Suprapubic skin (tissue), 4 donors: ENCODE measurements around the gene UBA1. TPM values are rescaled to one million over a fixed set of nuclear protein-coding genes. Genes with fewer than 3 reads are reported as not detected.

ENCODE experiments used
- DNase-seq, 2 donors: peaks; one replicate each; pipeline ENCODE4 v3.0.0-alpha.2; 2019; ENCODE audit warnings: low spot score in 2 of 2
- H3K27ac ChIP-seq: fragments of 200-600 bp; sonication (generic); one replicate; pipeline ENCODE4 v1.5.1; 2019
- H3K27me3 ChIP-seq: fragments of 200-600 bp; sonication (generic); one replicate; pipeline ENCODE4 v1.5.1; 2019
- H3K36me3 ChIP-seq: fragments of 200-600 bp; sonication (generic); one replicate; pipeline ENCODE4 v1.5.1; 2019
- H3K4me1 ChIP-seq: fragments of 200-600 bp; sonication (generic); one replicate; pipeline ENCODE4 v1.5.1; 2019
- H3K4me3 ChIP-seq: fragments of 200-600 bp; sonication (generic); one replicate; pipeline ENCODE4 v1.5.1; 2019; ENCODE audit warnings: mild to moderate bottlenecking
- H3K9me3 ChIP-seq: fragments of 200-600 bp; sonication (generic); one replicate; pipeline ENCODE4 v1.5.1; 2019
- EP300 ChIP-seq: sonication (generic); formaldehyde crosslinking; IDR thresholded peaks from one replicate; pipeline ENCODE4 v1.6.1; 2017; ENCODE audit warnings: antibody characterized with exemption
- POLR2A ChIP-seq, 2 donors: fragments of 450-650 bp; IDR thresholded peaks; one replicate each; pipeline ENCODE4 v1.6.1; 2017; ENCODE audit warnings: antibody characterized with exemption in 2 of 2, mild to moderate bottlenecking in 2 of 2, moderate library complexity in 2 of 2
- POLR2AphosphoS5 ChIP-seq, 3 donors: sonication (generic); formaldehyde crosslinking; IDR thresholded peaks; one replicate each; pipeline ENCODE4 v1.6.1; 2017; ENCODE audit warnings: antibody characterized with exemption in 3 of 3
- WGBS: methylation state at CpG from one replicate; pipeline ENCODE4 v1.1.5; 2018; 5-methylcytosine and 5-hydroxymethylcytosine counted together
- total RNA-seq, 4 donors: library from RNA; depleted of rRNA; stranded (reverse); fragments of >200 nt; gene quantifications; one replicate each; pipeline ENCODE4 v1.1.0, GENCODE V29; 2016
- TF ChIP-seq, protein P1 (sequence below), 2 donors: fragments of 200-600 bp in 1 of 2; fragments of 450-650 bp in 1 of 2; sonication (generic) in 1 of 2; IDR thresholded peaks; one replicate each; pipeline ENCODE4 v1.5.1; 2016 to 2019; ENCODE audit warnings: antibody characterized with exemption in 2 of 2, mild to moderate bottlenecking in 1 of 2, moderate library complexity in 1 of 2

UBA1 gene
- total RNA-seq, 4 donors from 2014 or later, result 146 to 186 (median 157) TPM

DNA sequence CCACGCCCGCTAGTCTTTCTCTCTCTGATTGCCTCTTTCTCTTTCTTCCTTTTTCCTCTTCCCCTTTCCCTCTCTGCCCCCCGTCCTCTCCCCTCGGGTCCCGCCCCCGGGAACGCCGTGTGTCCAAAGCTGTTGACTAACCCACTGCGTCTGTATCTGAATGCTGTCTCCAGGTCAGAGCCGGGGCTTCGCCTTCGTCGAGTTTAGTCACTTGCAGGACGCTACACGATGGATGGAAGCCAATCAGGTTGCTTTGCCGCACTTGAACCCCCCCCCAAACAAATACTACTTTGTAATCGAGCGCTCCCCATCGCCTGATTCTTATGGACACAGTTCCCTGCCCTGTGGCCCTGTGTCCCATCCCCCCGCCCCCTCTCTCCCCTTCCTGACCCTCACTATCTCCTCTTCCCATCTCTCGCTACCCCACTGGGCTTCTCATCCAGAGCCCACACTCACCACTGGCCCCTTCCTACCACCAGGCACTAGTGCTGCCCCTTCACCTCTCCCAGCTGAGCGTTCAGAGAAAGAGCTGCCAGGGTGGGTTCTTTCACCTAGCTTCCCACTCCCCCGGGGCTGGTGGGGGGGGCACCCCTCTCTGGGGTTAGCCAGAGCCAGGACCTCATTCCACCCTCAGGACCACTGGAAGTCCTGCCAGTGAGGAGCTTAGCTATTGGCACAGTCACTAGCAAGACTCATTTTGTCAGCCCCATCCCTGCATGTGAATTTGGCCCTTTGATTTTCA, 18.6 kb upstream of the UBA1 start:
- Histone ChIP-seq H3K27ac (no peak overlapping the region), H3K36me3 (peaks cover 73% of the 10 kb centered on the region), H3K4me1 (peaks cover 4% of the 10 kb centered on the region), H3K9me3 (no peaks in the 10 kb centered on the region), H3K4me3 (no peak overlapping the region), H3K27me3 (no peaks in the 10 kb centered on the region)
- TF ChIP-seq EP300 (no peak), POLR2A (IDR thresholded peaks at IDR 0.05) (no peak), POLR2AphosphoS5 (IDR thresholded peaks at IDR 0.05) (no peak)
- TF ChIP-seq, protein P1, sequence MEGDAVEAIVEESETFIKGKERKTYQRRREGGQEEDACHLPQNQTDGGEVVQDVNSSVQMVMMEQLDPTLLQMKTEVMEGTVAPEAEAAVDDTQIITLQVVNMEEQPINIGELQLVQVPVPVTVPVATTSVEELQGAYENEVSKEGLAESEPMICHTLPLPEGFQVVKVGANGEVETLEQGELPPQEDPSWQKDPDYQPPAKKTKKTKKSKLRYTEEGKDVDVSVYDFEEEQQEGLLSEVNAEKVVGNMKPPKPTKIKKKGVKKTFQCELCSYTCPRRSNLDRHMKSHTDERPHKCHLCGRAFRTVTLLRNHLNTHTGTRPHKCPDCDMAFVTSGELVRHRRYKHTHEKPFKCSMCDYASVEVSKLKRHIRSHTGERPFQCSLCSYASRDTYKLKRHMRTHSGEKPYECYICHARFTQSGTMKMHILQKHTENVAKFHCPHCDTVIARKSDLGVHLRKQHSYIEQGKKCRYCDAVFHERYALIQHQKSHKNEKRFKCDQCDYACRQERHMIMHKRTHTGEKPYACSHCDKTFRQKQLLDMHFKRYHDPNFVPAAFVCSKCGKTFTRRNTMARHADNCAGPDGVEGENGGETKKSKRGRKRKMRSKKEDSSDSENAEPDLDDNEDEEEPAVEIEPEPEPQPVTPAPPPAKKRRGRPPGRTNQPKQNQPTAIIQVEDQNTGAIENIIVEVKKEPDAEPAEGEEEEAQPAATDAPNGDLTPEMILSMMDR (IDR thresholded peaks at IDR 0.05), result no peak
- DNase-seq, result peak in 1 of 2 donors; percentile 38
- 84% methylated on average over 23 of the region's 23 CpGs for WGBS

DNA sequence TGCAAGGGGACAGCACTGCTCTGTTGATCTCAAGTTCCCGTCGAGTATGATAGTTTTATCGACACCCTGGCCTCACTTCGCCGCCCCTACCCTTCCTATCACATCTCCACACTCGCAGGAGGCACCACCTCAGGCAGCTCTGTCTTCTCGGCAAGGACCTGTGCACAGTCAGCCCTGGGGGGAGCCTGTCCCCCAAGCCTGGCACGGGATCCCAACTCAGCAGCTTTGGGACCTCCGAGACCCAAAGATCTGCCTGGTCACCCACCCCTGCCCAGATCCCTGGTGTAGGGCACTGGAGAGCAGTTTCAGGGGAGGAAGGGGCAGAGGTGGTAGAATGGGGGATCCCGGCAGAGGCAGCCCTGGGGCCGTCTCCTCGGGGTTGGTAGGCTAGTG, 18.0 kb upstream of the UBA1 start:
- no peak overlapping the region for H3K27ac ChIP-seq
- WGBS, result 87% methylated on average over 12 of the region's 12 CpGs
- peaks cover 4% of the 10 kb centered on the region for H3K4me1 ChIP-seq
- DNase-seq, result peak in 1 of 2 donors; percentile 51
- no peaks in the 10 kb centered on the region for H3K9me3 ChIP-seq
- H3K27me3 ChIP-seq, result no peaks in the 10 kb centered on the region
- H3K36me3 ChIP-seq, result peaks cover 72% of the 10 kb centered on the region
- no peak overlapping the region for H3K4me3 ChIP-seq
- TF ChIP-seq, protein P1 (IDR thresholded peaks at IDR 0.05), result no peak
- TF ChIP-seq POLR2AphosphoS5 (IDR thresholded peaks at IDR 0.05), result no peak
- TF ChIP-seq POLR2A (IDR thresholded peaks at IDR 0.05), result no peak
- no peak for TF ChIP-seq EP300

GRCh38 chrX:47176101-47176740, 17.4 kb upstream of the UBA1 start:
- TF ChIP-seq, protein P1 (IDR thresholded peaks at IDR 0.05), result no peak
- TF ChIP-seq POLR2A (IDR thresholded peaks at IDR 0.05) (no peak), EP300 (no peak), POLR2AphosphoS5 (IDR thresholded peaks at IDR 0.05) (no peak)
- H3K4me1 ChIP-seq, result peaks cover 4% of the 10 kb centered on the region
- H3K27me3 ChIP-seq, result no peaks in the 10 kb centered on the region
- peak; percentile 4 to 38 for DNase-seq
- H3K9me3 ChIP-seq, result no peaks in the 10 kb centered on the region
- H3K36me3 ChIP-seq, result peaks cover 71% of the 10 kb centered on the region
- no peak overlapping the region for H3K27ac ChIP-seq
- 80% methylated on average over 23 of the region's 23 CpGs for WGBS
- H3K4me3 ChIP-seq, result no peak overlapping the region

- no peak overlapping the region for H3K27ac ChIP-seq
Observed at GRCh38 chrX:47177079-47177478, 16.6 kb upstream of the UBA1 start.

More at GRCh38 chrX:47177079-47177478, 16.6 kb upstream of the UBA1 start:
- TF ChIP-seq POLR2AphosphoS5 (IDR thresholded peaks at IDR 0.05) (no peak), EP300 (no peak), POLR2A (IDR thresholded peaks at IDR 0.05) (no peak)
- TF ChIP-seq, protein P1 (IDR thresholded peaks at IDR 0.05), result no peak
- Histone ChIP-seq H3K36me3 (peaks cover 76% of the 10 kb centered on the region), H3K4me3 (no peak overlapping the region), H3K4me1 (peaks cover 4% of the 10 kb centered on the region), H3K27me3 (no peaks in the 10 kb centered on the region), H3K9me3 (no peaks in the 10 kb centered on the region)
- WGBS, result 71% methylated on average over 2 of the region's 2 CpGs
- peak; percentile 4 to 32 for DNase-seq
